A673 (cell line): ENCODE results near the gene FSTL1.

Source experiments
- EZH2 ChIP-seq: fragments of 200-600 bp; sonication (generic); IDR thresholded peaks from 2 replicates; pipeline ENCODE4 v1.6.1; 2017; ENCODE audit warnings: borderline replicate concordance, low read depth, mild to moderate bottlenecking, mixed read lengths, antibody characterized with exemption, low read length; ENCODE audit not compliant: poor library complexity, severe bottlenecking
- TF ChIP-seq, protein P1 (sequence below): fragments of 300-800, 200-600 bp; sonication (generic); conservative IDR thresholded peaks from 2 replicates; pipeline ENCODE4 v1.5.1; 2017; ENCODE audit warnings: low read depth, mild to moderate bottlenecking, antibody characterized with exemption, low read length, moderate library complexity, mixed read lengths

DNA sequence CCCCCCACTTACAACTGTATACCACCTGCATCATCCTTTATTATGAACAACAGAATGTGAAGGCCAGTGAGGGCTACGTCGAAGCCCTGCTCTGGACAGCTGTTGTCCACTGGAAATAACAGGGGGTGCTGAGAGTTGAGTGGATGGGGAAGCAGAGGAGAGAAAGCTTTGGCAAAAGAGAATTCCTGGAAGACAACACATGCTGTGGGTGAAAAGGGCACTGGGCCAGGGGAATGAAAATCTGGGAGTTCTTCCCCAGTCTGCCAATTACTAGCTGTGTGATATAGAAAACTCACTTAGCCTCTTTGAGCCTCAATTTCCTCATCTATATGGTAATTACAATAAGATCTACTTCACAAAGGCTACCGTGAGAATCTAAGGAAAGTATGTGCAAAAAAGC is 40.7 kb downstream of the FSTL1 start:
- TF ChIP-seq, protein P1, sequence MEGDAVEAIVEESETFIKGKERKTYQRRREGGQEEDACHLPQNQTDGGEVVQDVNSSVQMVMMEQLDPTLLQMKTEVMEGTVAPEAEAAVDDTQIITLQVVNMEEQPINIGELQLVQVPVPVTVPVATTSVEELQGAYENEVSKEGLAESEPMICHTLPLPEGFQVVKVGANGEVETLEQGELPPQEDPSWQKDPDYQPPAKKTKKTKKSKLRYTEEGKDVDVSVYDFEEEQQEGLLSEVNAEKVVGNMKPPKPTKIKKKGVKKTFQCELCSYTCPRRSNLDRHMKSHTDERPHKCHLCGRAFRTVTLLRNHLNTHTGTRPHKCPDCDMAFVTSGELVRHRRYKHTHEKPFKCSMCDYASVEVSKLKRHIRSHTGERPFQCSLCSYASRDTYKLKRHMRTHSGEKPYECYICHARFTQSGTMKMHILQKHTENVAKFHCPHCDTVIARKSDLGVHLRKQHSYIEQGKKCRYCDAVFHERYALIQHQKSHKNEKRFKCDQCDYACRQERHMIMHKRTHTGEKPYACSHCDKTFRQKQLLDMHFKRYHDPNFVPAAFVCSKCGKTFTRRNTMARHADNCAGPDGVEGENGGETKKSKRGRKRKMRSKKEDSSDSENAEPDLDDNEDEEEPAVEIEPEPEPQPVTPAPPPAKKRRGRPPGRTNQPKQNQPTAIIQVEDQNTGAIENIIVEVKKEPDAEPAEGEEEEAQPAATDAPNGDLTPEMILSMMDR = no peak
- TF ChIP-seq EZH2 = no peak
